ENCODE data around the gene AFG1L. TPM values are rescaled to one million over a fixed set of nuclear protein-coding genes. Genes with fewer than 3 reads are reported as not detected.
A peak's percentile ranks its signal among the peaks of the same experiment; 100 is the strongest.

The AFG1L gene
- total RNA-seq, 1 donor from 2014 or later = 3.7 TPM

GRCh38 chr6:108565091-108565766 lies 270.4 kb downstream of the AFG1L start:
- H3K4me1 ChIP-seq = peaks cover 73% of the 10 kb centered on the region
- no peak for TF ChIP-seq POLR2A (IDR thresholded peaks at IDR 0.05)
- no peak for TF ChIP-seq POLR2AphosphoS5 (IDR thresholded peaks at IDR 0.05; ENCODE audit: insufficient read depth in 1 of 2, low read depth in 1 of 2)
- intact Hi-C loops (cut with DNase I) = no loop called here

DNA sequence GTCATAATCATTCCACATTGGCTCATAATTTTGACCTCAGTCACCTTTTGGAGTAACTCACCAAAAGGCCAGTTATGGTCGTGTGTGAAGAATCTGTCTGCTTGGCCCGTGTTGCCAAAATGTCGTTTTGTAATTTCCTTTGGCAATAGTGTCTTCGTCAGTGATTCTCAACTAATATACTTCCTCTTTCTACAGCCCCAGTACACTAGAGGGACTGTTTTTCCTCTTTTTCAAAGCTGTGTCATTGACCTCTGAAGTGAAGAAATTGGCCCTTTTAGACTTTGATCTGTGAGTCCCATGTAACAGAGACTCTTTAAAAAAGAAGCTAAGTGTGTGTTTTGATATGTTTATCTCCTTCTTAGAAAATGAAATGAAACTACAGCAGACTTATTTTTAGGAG lies 271.0 kb downstream of the AFG1L start:
- Histone ChIP-seq H3K36me3 (peaks cover 0 to 37% of the 10 kb centered on the region in 2 donors), H3K4me1 (peaks cover 80% of the 10 kb centered on the region), H3K4me3 (peak overlapping the region in 1 of 2 donors; percentile 77), H3K27ac (peak overlapping the region; percentile 99), H3K27me3 (no peaks in the 10 kb centered on the region), H3K9me3 (no peaks in the 10 kb centered on the region)
- intact Hi-C loops (cut with DNase I) = no loop called here
- no peak for DNase-seq (ENCODE audit: extremely low spot score in 2 of 2)
- TF ChIP-seq POLR2AphosphoS5 (IDR thresholded peaks at IDR 0.05; ENCODE audit: insufficient read depth in 1 of 2, low read depth in 1 of 2) (peak; percentile 14 to 81), CTCF (IDR thresholded peaks at IDR 0.05) (peak in 1 of 3 experiments; percentile 19), POLR2A (IDR thresholded peaks at IDR 0.05) (no peak)

More at GRCh38 chr6:108565091-108565766, 270.4 kb downstream of the AFG1L start:
- H3K36me3 ChIP-seq = peaks cover 0 to 30% of the 10 kb centered on the region in 2 donors
- no peaks in the 10 kb centered on the region for H3K27me3 ChIP-seq
- H3K4me3 ChIP-seq = peak overlapping the region; percentile 20 to 77
- H3K9me3 ChIP-seq = no peaks in the 10 kb centered on the region
- no peak for DNase-seq (ENCODE audit: extremely low spot score in 2 of 2)
- peak overlapping the region; percentile 99 for H3K27ac ChIP-seq

- Histone ChIP-seq H3K27me3 (no peaks in the 10 kb centered on the region), H3K27ac (peak overlapping the region; percentile 99), H3K36me3 (peaks cover 0 to 42% of the 10 kb centered on the region in 2 donors), H3K9me3 (no peaks in the 10 kb centered on the region), H3K4me3 (no peak overlapping the region), H3K4me1 (peaks cover 85% of the 10 kb centered on the region)
- TF ChIP-seq POLR2A (IDR thresholded peaks at IDR 0.05) = no peak
- no peak for TF ChIP-seq POLR2AphosphoS5 (IDR thresholded peaks at IDR 0.05; ENCODE audit: insufficient read depth in 1 of 2, low read depth in 1 of 2)
- TF ChIP-seq CTCF (IDR thresholded peaks at IDR 0.05) = no peak
- intact Hi-C loops (cut with DNase I) = no loop called here
- no peak for DNase-seq (ENCODE audit: extremely low spot score in 2 of 2)
Observed at GRCh38 chr6:108566406-108566805, 271.6 kb downstream of the AFG1L start.

GRCh38 chr6:108568101-108568500 lies 273.2 kb downstream of the AFG1L start:
- Histone ChIP-seq H3K36me3 (peaks cover 0 to 42% of the 10 kb centered on the region in 2 donors), H3K9me3 (no peaks in the 10 kb centered on the region), H3K27ac (no peak overlapping the region), H3K4me1 (peaks cover 96% of the 10 kb centered on the region), H3K4me3 (no peak overlapping the region), H3K27me3 (no peaks in the 10 kb centered on the region)
- TF ChIP-seq POLR2AphosphoS5 (IDR thresholded peaks at IDR 0.05; ENCODE audit: insufficient read depth in 1 of 2, low read depth in 1 of 2) (no peak), POLR2A (IDR thresholded peaks at IDR 0.05) (no peak), CTCF (IDR thresholded peaks at IDR 0.05) (no peak)
- no peak for DNase-seq (ENCODE audit: extremely low spot score in 2 of 2)
- intact Hi-C loops (cut with DNase I) = no loop called here

GRCh38 chr6:108568551-108569305 lies 273.9 kb downstream of the AFG1L start:
- Histone ChIP-seq H3K4me3 (no peak overlapping the region), H3K27ac (no peak overlapping the region), H3K4me1 (peaks cover 96% of the 10 kb centered on the region), H3K9me3 (no peaks in the 10 kb centered on the region), H3K27me3 (no peaks in the 10 kb centered on the region), H3K36me3 (peaks cover 0 to 42% of the 10 kb centered on the region in 2 donors)
- TF ChIP-seq POLR2AphosphoS5 (IDR thresholded peaks at IDR 0.05; ENCODE audit: insufficient read depth in 1 of 2, low read depth in 1 of 2) (no peak), POLR2A (IDR thresholded peaks at IDR 0.05) (no peak), CTCF (IDR thresholded peaks at IDR 0.05) (no peak)
- no peak for DNase-seq (ENCODE audit: extremely low spot score in 2 of 2)
- intact Hi-C loops (cut with DNase I) = no loop called here
